Measurements from ENCODE around the gene ERP27.

GRCh38 chr12:14913381-14913781, 25.0 kb downstream of the ERP27 start:
- TF ChIP-seq MAX (IDR thresholded peaks at IDR 0.05) = no peak
- no peak for TF ChIP-seq RAD21 (IDR thresholded peaks at IDR 0.05 in 1 of 2, conservative IDR thresholded peaks at IDR 0.05 in 1 of 2; ENCODE audit: low read depth in 2 of 2, low read length in 2 of 2)
- no peak for TF ChIP-seq RNF2 (IDR thresholded peaks at IDR 0.05; ENCODE audit: borderline replicate concordance, low read depth, low read length, missing control alignments, poor library complexity, severe bottlenecking)
- no peak for TF ChIP-seq CTCF (IDR thresholded peaks at IDR 0.05; ENCODE audit: control extremely low read depth in 1 of 3, insufficient read depth in 1 of 3, low read depth in 1 of 3, low read length in 3 of 3)
- TF ChIP-seq BACH1 (IDR thresholded peaks at IDR 0.05; ENCODE audit: low read length) = no peak

Data from H1 (cell line).